GDM1 (cell line): ENCODE measurements around the gene PRSS1.
"Not testable (repeated sequence)": the region's sequence is repeated elsewhere in the genome, so short reads cannot be mapped to it uniquely, and the experiment has no call there.

Experiments used
- DNase-seq: peaks from one replicate; lab custom pipeline; 2025; lab: John Stamatoyannopoulos, UW

Gene PRSS1

DNA sequence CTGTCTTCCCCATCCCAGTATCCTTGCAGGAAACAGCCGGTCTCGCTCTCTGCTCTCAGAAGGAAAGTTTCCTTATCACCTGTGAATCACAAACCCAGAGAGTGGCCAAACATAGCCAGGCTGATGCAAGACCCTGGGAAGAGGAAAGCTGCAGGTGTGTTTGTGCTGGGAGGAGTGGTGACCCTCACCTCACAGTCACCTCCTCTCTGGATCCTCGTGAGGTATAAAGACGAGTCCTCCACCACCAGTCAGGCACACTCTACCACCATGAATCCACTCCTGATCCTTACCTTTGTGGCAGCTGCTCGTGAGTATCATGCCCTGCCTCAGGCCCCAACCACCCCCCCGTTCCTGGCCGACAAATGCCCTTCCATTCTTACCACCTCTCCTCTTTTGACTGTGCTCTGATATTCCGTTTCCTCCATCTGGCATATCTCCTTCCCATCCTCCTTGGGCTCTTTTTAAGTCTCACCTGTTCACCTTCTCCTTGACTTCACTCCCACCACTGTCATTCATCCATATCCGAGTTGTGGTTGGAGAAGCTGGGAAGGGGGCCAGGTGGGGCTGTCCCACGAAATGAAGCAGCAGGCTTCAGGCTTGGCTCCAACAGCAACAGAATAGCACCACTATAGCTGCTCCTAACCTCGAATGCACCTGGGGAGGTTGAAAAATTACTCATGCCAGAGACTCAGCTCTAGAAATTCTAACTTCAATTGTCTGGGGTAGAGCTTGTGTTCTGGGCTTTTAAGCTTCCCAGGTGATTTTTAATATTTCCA, at the start of gene PRSS1:
Gene PRSS1 (plus strand): TSS at position 255 of the 776 bp plus-strand sequence. CDS start 13 bp downstream, at position 268.
- no peak for DNase-seq

DNA sequence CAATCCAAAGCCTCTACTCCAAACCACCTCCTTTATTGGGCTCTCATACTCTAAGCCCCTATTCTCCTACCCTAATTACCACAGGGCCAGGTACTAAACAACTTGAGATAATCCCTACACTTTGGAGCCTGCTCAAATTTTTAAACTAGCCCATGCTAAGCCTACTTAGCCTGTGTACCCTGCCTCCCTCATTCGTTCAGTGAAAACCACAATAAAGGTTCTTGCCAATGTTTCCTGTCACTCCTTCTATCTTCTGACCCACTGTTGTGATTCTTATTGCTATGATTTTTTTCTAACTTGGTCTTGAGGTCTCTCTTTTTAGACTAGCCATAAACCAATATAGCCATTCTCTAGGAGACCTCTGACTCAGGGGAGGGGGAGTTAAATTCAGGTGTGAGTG, 48.3 kb upstream of the PRSS1 start:
- DNase-seq = not testable (repeated sequence)

- DNase-seq = peak; percentile 19
Measured at GRCh38 chr7:142703655-142704305, 45.5 kb upstream of the PRSS1 start.

DNA sequence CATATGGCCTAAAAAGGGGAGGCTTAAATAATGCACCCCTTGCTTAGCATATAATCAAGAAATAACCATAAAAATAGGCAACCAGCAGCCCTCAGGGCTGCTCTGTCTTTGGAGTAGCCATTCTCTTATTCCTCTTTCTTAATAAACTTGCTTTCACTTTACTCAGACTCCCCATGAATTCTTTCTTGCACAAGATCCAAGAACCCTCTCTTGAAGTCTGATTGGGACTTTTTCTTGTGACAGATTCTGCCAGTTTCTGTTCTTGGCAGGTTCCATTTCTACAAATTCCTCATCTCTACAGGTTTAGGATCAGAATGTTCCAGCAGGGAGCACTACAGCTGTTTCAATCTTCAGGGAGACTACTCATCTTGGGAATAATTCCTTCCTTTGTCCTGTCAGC, 40.5 kb upstream of the PRSS1 start:
- DNase-seq = not testable (repeated sequence)

- no peak for DNase-seq
Measured at GRCh38 chr7:142709921-142710320, 39.4 kb upstream of the PRSS1 start.

- DNase-seq = no peak
Measured at GRCh38 chr7:142711196-142711595, 38.1 kb upstream of the PRSS1 start.

DNA sequence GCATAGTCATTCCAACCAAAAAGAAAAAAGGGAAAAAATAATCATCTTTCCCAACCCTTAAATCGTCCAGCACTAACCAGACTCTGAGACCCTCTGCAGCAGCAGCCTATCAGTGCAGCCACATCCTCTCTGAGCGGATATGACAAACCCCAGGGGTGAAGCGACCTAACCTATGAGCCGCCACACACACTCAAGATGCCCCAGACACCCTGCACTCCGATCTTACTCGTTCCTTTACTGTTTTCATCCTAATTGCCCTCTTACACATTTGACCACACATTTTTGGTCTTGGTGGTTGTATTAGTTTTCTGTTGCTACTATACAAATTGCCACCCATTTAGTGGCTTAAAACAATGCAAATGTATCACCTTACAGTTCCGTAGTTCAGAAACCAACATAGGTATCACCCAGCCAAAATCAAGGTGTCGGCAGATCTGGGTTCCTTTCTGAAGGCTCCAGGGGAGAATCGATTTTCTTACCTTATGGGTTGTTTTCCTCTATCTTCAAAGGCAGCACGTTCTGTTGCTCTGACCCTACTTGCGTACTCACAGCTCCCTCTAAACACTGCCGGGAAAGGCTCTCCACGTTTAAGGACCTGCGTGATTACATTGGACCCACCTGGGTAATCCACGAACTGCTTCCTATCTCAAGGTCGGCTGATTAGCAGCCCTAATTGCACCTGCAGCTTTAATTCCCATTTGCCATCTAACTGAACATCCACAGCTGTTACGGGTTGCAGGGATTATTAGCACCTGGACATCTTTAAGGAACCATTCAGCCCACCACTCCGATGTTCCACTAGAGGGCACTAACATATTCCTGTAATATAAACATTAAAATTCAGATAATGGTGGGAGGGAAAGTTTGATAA, 37.3 kb upstream of the PRSS1 start:
- DNase-seq = peak; percentile 78

DNA sequence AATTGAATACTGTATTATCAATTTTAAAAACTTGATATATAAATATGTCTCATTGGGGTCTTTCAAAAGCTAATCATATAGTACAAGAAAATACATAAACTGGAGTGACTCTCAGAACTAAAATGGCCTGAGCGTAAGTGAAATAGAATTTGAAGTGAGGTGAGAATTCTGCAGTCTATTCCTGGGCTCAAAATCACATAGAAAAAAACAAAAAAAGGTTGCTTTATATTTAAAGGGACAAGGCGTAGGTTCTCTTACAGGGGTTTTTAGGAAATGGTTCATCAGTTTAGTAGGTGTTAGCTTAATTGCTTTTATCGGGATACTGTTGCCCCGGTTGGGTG, 36.7 kb upstream of the PRSS1 start:
- DNase-seq = no peak

GRCh38 chr7:142714375-142714774, 34.9 kb upstream of the PRSS1 start:
- DNase-seq = peak; percentile 98

GRCh38 chr7:142716596-142716995, 32.7 kb upstream of the PRSS1 start:
- peak; percentile 77 for DNase-seq

DNA sequence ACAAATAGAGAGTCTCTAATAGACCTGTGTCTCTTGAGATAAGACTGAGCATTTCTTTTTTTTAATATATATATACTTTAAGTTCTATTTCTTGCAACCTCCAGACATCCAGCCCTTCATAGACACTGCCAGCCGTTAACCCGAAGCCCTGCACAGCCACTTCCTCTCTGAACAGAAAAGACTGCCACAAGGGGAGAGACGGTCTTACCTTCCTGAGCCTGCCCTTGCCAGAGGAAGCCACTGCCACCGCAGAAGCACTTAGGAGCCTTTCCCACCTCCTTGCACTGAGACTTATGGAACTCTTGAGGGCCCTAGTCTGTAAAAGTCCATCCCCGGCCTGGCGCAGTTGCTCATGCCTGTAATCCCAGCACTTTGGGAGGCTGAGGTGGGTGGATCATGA, 31.8 kb upstream of the PRSS1 start:
- DNase-seq = peak; percentile 96

DNA sequence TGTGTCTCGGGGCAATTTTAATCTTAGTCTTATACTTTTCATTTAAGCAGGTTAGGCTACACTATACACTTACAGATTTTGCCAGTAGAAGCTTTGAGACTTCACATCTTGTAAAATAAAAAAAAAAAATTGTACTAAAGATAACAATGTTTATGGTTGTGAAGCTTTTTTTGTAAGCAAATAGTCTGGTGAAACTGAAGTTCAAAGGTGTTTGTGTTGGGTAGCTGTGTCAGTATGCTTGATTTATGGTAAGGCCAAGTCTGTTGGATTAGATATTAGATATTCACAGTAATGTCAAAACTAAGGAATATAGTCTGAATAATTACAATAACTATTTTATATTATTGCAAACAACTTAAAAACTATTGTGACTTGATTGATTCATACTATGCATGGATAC, 31.0 kb upstream of the PRSS1 start:
- no peak for DNase-seq

- peak; percentile 69 for DNase-seq
Measured at GRCh38 chr7:142720172-142720773, 29.0 kb upstream of the PRSS1 start.

- peak; percentile 49 for DNase-seq
Measured at GRCh38 chr7:142720986-142721385, 28.3 kb upstream of the PRSS1 start.

- DNase-seq = peak; percentile 51
Measured at GRCh38 chr7:142722248-142722794, 27.0 kb upstream of the PRSS1 start.

GRCh38 chr7:142733271-142733670, 16.0 kb upstream of the PRSS1 start:
- DNase-seq = peak; percentile 72

- no peak for DNase-seq
Measured at GRCh38 chr7:142739923-142740492, 9.3 kb upstream of the PRSS1 start.

GRCh38 chr7:142740786-142741185, 8.5 kb upstream of the PRSS1 start:
- DNase-seq = no peak

DNA sequence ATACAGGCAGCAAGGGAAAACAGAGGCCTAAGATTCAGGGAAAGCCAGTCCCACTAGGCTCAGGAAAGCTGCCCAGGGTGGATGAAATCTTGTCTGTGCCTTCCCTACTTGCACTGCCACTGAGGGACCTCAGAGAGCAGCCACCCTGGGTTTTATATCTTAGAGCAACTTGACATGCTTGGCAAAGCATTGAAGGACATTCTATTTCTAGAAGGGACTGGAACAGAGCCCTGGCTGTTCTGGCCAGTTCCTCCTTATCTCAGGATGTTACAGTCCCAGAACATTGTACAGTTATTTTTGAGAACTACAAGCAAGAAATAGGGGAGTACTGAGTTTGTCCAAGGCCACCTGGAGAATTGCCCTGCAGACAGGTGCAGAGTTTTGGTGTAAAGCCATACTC, 7.3 kb upstream of the PRSS1 start:
- not testable (repeated sequence) for DNase-seq

- no peak for DNase-seq
Measured at GRCh38 chr7:142745091-142745635, 4.1 kb upstream of the PRSS1 start.

DNA sequence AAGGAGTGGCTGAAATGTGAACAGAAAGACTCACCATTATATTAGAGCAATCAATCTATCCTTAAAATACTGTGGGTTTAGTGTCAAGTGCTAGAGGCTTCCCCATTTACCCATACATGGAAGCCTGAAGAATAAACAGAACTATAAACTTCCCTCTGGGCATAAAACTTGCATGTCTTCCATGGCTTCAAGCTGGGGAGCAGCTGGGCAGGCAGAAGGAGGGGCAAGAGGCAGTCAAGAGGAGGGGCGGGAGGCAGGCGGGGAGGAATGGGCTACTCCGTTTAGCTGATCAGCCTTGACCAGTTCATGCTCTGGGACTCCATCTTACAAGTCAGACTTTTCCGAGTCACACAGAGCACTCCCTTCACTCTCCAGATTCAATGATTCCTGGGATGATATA, 3.5 kb upstream of the PRSS1 start:
- no peak for DNase-seq
